SK-N-SH (cell line): Measurements from ENCODE around the gene THADA. TPM values are rescaled to one million over a fixed set of nuclear protein-coding genes. Genes with fewer than 3 reads are reported as not detected.

ENCODE experiments used
- CTCF ChIA-PET: fragments of 300-600, 350-600 bp; formaldehyde crosslinking; extraction: SDS; loops from one replicate; lab custom pipeline; 2021; lab: Yijun Ruan, JAX
- POLR2A ChIA-PET: fragments of 350-600 bp; sonication (Branson Sonifier 250); formaldehyde crosslinking; extraction: SDS; loops from one replicate; lab custom pipeline; 2020; ENCODE audit warnings: antibody characterized with exemption, inconsistent platforms; lab: Yijun Ruan, JAX
- DNase-seq: peaks from one replicate; pipeline ENCODE4 v3.0.0; 2012
- H2AFZ ChIP-seq: fragments of 200-600 bp; sonication (generic); 2 replicates; pipeline ENCODE4 v1.8.1; 2016; ENCODE audit warnings: antibody characterized with exemption, mild to moderate bottlenecking, low read depth
- H3F3A ChIP-seq: fragments of 200-600 bp; sonication (generic); replicated peaks from 2 replicates; pipeline ENCODE3; 2016; ENCODE audit warnings: antibody characterized with exemption, mild to moderate bottlenecking; ENCODE audit not compliant: insufficient read depth
- H3K27ac ChIP-seq, 2 experiments: fragments of 200-500 bp in 1 of 2; fragments of 200-600 bp in 1 of 2; sonication (Bioruptor generic) in 1 of 2; sonication (generic), shearing (Covaris generic) in 1 of 2; 2 replicates each; pipeline versions ENCODE4 v1.5.1 to v1.6.1; 2014 to 2016; ENCODE audit warnings: low read depth in 2 of 2, inconsistent platforms in 1 of 2, low read length in 1 of 2, mild to moderate bottlenecking in 1 of 2, mixed read lengths in 1 of 2
- H3K27me3 ChIP-seq: fragments of 200-600 bp; sonication (generic), shearing (Covaris generic); 2 replicates; pipeline ENCODE4 v1.6.1; 2016; ENCODE audit warnings: mixed run types; ENCODE audit not compliant: insufficient read depth
- H3K36me3 ChIP-seq, 2 experiments: fragments of 200-500 bp in 1 of 2; fragments of 200-600 bp in 1 of 2; sonication (Bioruptor generic) in 1 of 2; sonication (generic) in 1 of 2; replicated peaks in 1 of 2; 2 replicates each; pipeline versions ENCODE3 to v1.5.1; 2014 to 2016; ENCODE audit warnings: low read length in 1 of 2, mild to moderate bottlenecking in 1 of 2; ENCODE audit not compliant: insufficient read depth in 2 of 2, control insufficient read depth in 1 of 2
- H3K4me1 ChIP-seq, 2 experiments: fragments of 200-500 bp in 1 of 2; fragments of 200-600 bp in 1 of 2; sonication (Bioruptor generic) in 1 of 2; sonication (generic), shearing (Covaris generic) in 1 of 2; 2 replicates each; pipeline versions ENCODE4 v1.5.1 to v1.6.1; 2014 to 2016; ENCODE audit warnings: low read depth in 1 of 2, low read length in 1 of 2, mixed run types in 1 of 2; ENCODE audit not compliant: insufficient read depth in 2 of 2, control insufficient read depth in 1 of 2
- H3K4me2 ChIP-seq: fragments of 200-600 bp; sonication (generic), shearing (Covaris generic); 2 replicates; pipeline ENCODE4 v1.6.1; 2017; ENCODE audit warnings: mixed run types
- H3K4me3 ChIP-seq, 2 experiments: fragments of 200-500 bp in 1 of 2; fragments of 200-600 bp in 1 of 2; sonication (Bioruptor generic) in 1 of 2; sonication (generic), shearing (Covaris generic) in 1 of 2; 2 replicates each; pipeline versions ENCODE4 v1.5.1 to v1.8.1; 2014 to 2016; ENCODE audit warnings: low read depth in 2 of 2, inconsistent platforms in 1 of 2, low read length in 1 of 2, mild to moderate bottlenecking in 1 of 2, mixed read lengths in 1 of 2, moderate library complexity in 1 of 2
- H3K79me2 ChIP-seq: fragments of 200-600 bp; sonication (generic); 2 replicates; pipeline ENCODE4 v1.8.1; 2017; ENCODE audit warnings: mild to moderate bottlenecking; ENCODE audit not compliant: insufficient read depth
- H3K9ac ChIP-seq: fragments of 200-600 bp; sonication (generic); 2 replicates; pipeline ENCODE4 v1.6.1; 2017; ENCODE audit warnings: mixed run types
- H3K9me2 ChIP-seq: fragments of 200-600 bp; sonication (generic); 2 replicates; pipeline ENCODE4 v1.6.1; 2017; ENCODE audit warnings: mixed run types
- H3K9me3 ChIP-seq: fragments of 200-600 bp; sonication (generic); 2 replicates; pipeline ENCODE4 v1.6.1; 2017; ENCODE audit warnings: mixed run types, mild to moderate bottlenecking, moderate library complexity
- H4K20me1 ChIP-seq: fragments of 200-600 bp; sonication (generic); 2 replicates; pipeline ENCODE4 v1.6.1; 2017; ENCODE audit warnings: mild to moderate bottlenecking, mixed run types; ENCODE audit not compliant: insufficient read depth
- CHD2 ChIP-seq: fragments of 150-350 bp; IDR thresholded peaks from 2 replicates; pipeline ENCODE4 v1.6.1; 2018; ENCODE audit warnings: low read length; ENCODE audit not compliant: partially characterized antibody
- EP300 ChIP-seq, 2 experiments: IDR thresholded peaks; 2 replicates each; pipeline versions ENCODE4 v1.4.0 to v1.6.1; 2012; ENCODE audit warnings: borderline replicate concordance in 1 of 2, low read depth in 1 of 2, low read length in 1 of 2
- FOSL2 ChIP-seq: IDR thresholded peaks from 2 replicates; pipeline ENCODE4 v1.4.0; 2012; ENCODE audit warnings: low read depth, mild to moderate bottlenecking, moderate library complexity, borderline replicate concordance
- FOXJ3 ChIP-seq: sonication (generic); formaldehyde crosslinking; IDR thresholded peaks from 2 replicates; pipeline ENCODE4 v1.5.1; 2020; ENCODE audit warnings: mild to moderate bottlenecking, missing genetic modification reagents
- GATA2 ChIP-seq: sonication (generic); formaldehyde crosslinking; IDR thresholded peaks from 2 replicates; pipeline ENCODE4 v1.5.0; 2020; ENCODE audit warnings: mild to moderate bottlenecking, missing genetic modification reagents
- MXI1 ChIP-seq: IDR thresholded peaks from 2 replicates; pipeline ENCODE4 v1.6.1; 2012; ENCODE audit warnings: mild to moderate bottlenecking, low read depth, low read length, improper control_type of control experiment
- NFIC ChIP-seq: IDR thresholded peaks from 2 replicates; pipeline ENCODE4 v1.4.0; 2012; ENCODE audit warnings: borderline replicate concordance
- NRF1 ChIP-seq: IDR thresholded peaks from 2 replicates; pipeline ENCODE4 v1.6.1; 2012; ENCODE audit warnings: low read depth, mild to moderate bottlenecking, low read length
- RCOR1 ChIP-seq: fragments of 150-350 bp; IDR thresholded peaks from 2 replicates; pipeline ENCODE4 v1.6.1; 2017; ENCODE audit warnings: antibody characterized with exemption, low read length
- SIN3A ChIP-seq: IDR thresholded peaks from 2 replicates; pipeline ENCODE4 v1.6.1; 2012; ENCODE audit warnings: low read depth, mild to moderate bottlenecking, low read length, moderate library complexity, borderline replicate concordance
- SMC3 ChIP-seq: IDR thresholded peaks from 2 replicates; pipeline ENCODE4 v1.6.1; 2012; ENCODE audit warnings: low read depth, low read length, improper control_type of control experiment
- TAF1 ChIP-seq: IDR thresholded peaks from 2 replicates; pipeline ENCODE4 v1.6.1; 2012; ENCODE audit warnings: low read depth, mild to moderate bottlenecking, low read length, moderate library complexity, borderline replicate concordance
- TCF12 ChIP-seq: IDR thresholded peaks from 2 replicates; pipeline ENCODE4 v1.4.0; 2012
- TEAD4 ChIP-seq: IDR thresholded peaks from 2 replicates; pipeline ENCODE4 v1.4.0; 2012; ENCODE audit warnings: mild to moderate bottlenecking, borderline replicate concordance; ENCODE audit not compliant: insufficient read depth
- YY1 ChIP-seq: IDR thresholded peaks from 2 replicates; pipeline ENCODE4 v1.4.0; 2012; ENCODE audit warnings: low read depth, mild to moderate bottlenecking
- WGBS: methylation state at CpG from one replicate; pipeline ENCODE4 v1.1.6; 2017; ENCODE audit warnings: low lambda C conversion rate; 5-methylcytosine and 5-hydroxymethylcytosine counted together
- polyA plus RNA-seq, 3 experiments: library from polyadenylated mRNA; depleted of rRNA; stranded (reverse); fragments of >200 nt; gene quantifications; 2 replicates each; pipeline ENCODE4 v1.2.3, GENCODE V29; 2012
- TF ChIP-seq, protein P1 (sequence below): IDR thresholded peaks from 2 replicates; pipeline ENCODE4 v1.4.0; 2012; ENCODE audit warnings: low read depth
- TF ChIP-seq, protein P2 (sequence below): IDR thresholded peaks from 2 replicates; pipeline ENCODE4 v1.4.0; 2012; ENCODE audit warnings: low read depth, borderline replicate concordance
- TF ChIP-seq, protein P3 (sequence below): IDR thresholded peaks from 2 replicates; pipeline ENCODE4 v1.4.0; 2012; ENCODE audit warnings: low read depth, borderline replicate concordance
- TF ChIP-seq, protein P4 (sequence below): fragments of 200-600 bp; sonication (generic); IDR thresholded peaks from 2 replicates; pipeline ENCODE4 v1.6.1; 2017; ENCODE audit warnings: antibody characterized with exemption, mild to moderate bottlenecking, moderate library complexity
- TF ChIP-seq, protein P5 (sequence below): fragments of 150-350 bp; IDR thresholded peaks from 2 replicates; pipeline ENCODE4 v1.6.1; 2017; ENCODE audit warnings: antibody characterized with exemption, low read length, low read depth, borderline replicate concordance

THADA gene
- polyA plus RNA-seq, 1 of the 3 experiments (the other 2 are of a cell fraction): 25.6 TPM

DNA sequence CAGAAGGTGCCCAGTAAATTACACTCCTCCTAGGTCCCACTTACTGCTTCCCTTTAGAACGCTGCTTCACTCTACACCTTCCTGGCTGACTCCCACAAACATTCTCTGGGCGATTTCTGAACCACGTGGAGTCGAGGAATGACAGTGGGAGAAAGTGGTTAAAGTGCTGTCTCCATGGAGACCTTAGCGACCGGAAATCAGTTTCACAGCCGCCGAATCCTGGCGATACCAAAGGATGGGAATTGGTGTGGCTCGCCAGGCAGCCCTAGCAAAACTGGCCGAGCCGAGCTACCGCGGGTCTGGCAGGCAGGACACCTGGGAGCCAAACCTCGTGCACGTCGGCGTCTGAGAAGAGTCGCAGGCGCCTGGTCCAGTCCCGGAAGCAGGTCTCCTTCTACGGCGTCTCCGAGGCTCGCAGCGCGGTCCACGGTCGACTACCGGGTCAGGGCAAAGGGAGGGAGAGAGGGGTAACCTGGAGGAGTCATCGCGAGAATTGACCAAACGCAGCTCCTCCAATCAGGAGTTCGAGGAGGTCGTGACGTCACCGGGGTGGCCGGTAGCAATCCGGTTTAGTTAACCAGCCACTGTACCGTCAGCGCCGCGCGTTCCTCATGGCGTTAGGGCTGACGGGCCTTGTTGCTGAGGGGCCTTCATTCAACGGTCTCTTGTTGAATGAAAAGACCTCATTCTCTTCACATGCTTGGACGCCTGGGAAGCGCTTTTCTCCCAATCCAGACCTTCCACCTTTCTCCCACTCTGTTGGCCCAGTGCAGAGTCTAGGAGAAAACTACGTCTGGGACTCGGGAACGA, at the start of gene THADA (continued):
- TF ChIP-seq, protein P1, sequence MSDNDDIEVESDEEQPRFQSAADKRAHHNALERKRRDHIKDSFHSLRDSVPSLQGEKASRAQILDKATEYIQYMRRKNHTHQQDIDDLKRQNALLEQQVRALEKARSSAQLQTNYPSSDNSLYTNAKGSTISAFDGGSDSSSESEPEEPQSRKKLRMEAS: peak; percentile 93
- TF ChIP-seq EP300 (IDR thresholded peaks at IDR 0.05; ENCODE audit: borderline replicate concordance in 1 of 2, low read depth in 1 of 2, low read length in 1 of 2) (no peak; a peak in 1 of 4 replicates), FOSL2 (no peak), GATA2 (CRISPR knock-in tag) (no peak), YY1 (peak; percentile 85; the same call in 1 of the 2 replicates), TAF1 (peak; percentile 92; the same call in 1 of the 2 replicates), NRF1 (no peak), SIN3A (peak; percentile 94), TEAD4 (no peak)
- TF ChIP-seq, protein P2, sequence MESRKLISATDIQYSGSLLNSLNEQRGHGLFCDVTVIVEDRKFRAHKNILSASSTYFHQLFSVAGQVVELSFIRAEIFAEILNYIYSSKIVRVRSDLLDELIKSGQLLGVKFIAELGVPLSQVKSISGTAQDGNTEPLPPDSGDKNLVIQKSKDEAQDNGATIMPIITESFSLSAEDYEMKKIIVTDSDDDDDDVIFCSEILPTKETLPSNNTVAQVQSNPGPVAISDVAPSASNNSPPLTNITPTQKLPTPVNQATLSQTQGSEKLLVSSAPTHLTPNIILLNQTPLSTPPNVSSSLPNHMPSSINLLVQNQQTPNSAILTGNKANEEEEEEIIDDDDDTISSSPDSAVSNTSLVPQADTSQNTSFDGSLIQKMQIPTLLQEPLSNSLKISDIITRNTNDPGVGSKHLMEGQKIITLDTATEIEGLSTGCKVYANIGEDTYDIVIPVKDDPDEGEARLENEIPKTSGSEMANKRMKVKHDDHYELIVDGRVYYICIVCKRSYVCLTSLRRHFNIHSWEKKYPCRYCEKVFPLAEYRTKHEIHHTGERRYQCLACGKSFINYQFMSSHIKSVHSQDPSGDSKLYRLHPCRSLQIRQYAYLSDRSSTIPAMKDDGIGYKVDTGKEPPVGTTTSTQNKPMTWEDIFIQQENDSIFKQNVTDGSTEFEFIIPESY: peak; percentile 99
- TF ChIP-seq, all 33 proteins: peak for 15

DNA sequence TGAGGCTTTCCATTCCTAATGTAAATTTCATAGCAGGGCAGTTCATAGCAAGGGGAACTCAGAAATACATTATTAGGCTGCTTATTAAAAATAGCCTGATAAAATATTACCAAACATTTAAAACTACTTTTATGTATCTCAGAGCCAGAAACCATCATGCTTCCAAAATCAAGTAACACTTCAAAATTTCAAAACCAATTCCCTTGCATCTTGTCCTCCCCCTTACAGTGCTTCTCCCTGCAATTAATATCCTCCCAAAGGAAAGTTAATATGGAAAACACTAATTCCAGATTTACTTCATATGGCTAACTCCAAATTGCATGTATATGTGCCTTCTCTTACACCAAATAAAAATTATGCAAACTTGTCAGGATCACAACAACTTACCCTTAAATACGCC, 47.8 kb upstream of the THADA start:
- DNase-seq: no peak
- no peaks in the 10 kb centered on the region for H3K9me3 ChIP-seq
- WGBS: 100% methylated on average over 1 of the region's 1 CpG
- no peak overlapping the region for H2AFZ ChIP-seq
- CTCF ChIA-PET: interaction anchor here (0.9 to 1.4 kb wide), 2 partner anchors 13 to 234 kb away, joined by 3 to 4 read pairs; no protein-coding TSS in a partner anchor
- no peaks in the 10 kb centered on the region for H3K36me3 ChIP-seq
- no peak overlapping the region for H3K4me2 ChIP-seq
- H3F3A ChIP-seq: no peaks in the 10 kb centered on the region
- H4K20me1 ChIP-seq: no peaks in the 10 kb centered on the region
- H3K4me3 ChIP-seq: no peak overlapping the region
- H3K79me2 ChIP-seq: no peaks in the 10 kb centered on the region
- TF ChIP-seq SMC3: no peak
- no peak for TF ChIP-seq CHD2
- no peak for TF ChIP-seq TCF12
- no peak for TF ChIP-seq YY1
- TF ChIP-seq TAF1: no peak
- TF ChIP-seq NFIC: no peak
- no peak for TF ChIP-seq FOXJ3
- TF ChIP-seq, protein P3, sequence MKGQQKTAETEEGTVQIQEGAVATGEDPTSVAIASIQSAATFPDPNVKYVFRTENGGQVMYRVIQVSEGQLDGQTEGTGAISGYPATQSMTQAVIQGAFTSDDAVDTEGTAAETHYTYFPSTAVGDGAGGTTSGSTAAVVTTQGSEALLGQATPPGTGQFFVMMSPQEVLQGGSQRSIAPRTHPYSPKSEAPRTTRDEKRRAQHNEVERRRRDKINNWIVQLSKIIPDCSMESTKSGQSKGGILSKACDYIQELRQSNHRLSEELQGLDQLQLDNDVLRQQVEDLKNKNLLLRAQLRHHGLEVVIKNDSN: no peak
- TF ChIP-seq, protein P4, sequence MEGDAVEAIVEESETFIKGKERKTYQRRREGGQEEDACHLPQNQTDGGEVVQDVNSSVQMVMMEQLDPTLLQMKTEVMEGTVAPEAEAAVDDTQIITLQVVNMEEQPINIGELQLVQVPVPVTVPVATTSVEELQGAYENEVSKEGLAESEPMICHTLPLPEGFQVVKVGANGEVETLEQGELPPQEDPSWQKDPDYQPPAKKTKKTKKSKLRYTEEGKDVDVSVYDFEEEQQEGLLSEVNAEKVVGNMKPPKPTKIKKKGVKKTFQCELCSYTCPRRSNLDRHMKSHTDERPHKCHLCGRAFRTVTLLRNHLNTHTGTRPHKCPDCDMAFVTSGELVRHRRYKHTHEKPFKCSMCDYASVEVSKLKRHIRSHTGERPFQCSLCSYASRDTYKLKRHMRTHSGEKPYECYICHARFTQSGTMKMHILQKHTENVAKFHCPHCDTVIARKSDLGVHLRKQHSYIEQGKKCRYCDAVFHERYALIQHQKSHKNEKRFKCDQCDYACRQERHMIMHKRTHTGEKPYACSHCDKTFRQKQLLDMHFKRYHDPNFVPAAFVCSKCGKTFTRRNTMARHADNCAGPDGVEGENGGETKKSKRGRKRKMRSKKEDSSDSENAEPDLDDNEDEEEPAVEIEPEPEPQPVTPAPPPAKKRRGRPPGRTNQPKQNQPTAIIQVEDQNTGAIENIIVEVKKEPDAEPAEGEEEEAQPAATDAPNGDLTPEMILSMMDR: no peak
- TF ChIP-seq, protein P5, sequence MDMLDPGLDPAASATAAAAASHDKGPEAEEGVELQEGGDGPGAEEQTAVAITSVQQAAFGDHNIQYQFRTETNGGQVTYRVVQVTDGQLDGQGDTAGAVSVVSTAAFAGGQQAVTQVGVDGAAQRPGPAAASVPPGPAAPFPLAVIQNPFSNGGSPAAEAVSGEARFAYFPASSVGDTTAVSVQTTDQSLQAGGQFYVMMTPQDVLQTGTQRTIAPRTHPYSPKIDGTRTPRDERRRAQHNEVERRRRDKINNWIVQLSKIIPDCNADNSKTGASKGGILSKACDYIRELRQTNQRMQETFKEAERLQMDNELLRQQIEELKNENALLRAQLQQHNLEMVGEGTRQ: no peak
- no peak for TF ChIP-seq TEAD4
- no peak for TF ChIP-seq MXI1
- TF ChIP-seq RCOR1: no peak
- POLR2A ChIA-PET: no interaction called here
- no peak overlapping the region for H3K9ac ChIP-seq
- H3K27ac ChIP-seq: no peak overlapping the region
- no peaks in the 10 kb centered on the region for H3K9me2 ChIP-seq
- H3K27me3 ChIP-seq: no peaks in the 10 kb centered on the region
- no peaks in the 10 kb centered on the region for H3K4me1 ChIP-seq
